HG02642 (cell line): Measurements from ENCODE around the gene CDC27.
"Not testable (repeated sequence)": the region's sequence is repeated elsewhere in the genome, so short reads cannot be mapped to it uniquely, and the experiment has no call there.

Source experiments
- ATAC-seq: cut with Tn5 transposase; IDR thresholded peaks from one replicate; pipeline ENCODE4 v1.9.1; 2021; ENCODE audit warnings: mild to moderate bottlenecking; ENCODE audit not compliant: unreplicated experiment, poor library complexity

The CDC27 gene

GRCh38 chr17:47197821-47198220 lies 8.7 kb upstream of the CDC27 start:
- ATAC-seq = no peak

DNA sequence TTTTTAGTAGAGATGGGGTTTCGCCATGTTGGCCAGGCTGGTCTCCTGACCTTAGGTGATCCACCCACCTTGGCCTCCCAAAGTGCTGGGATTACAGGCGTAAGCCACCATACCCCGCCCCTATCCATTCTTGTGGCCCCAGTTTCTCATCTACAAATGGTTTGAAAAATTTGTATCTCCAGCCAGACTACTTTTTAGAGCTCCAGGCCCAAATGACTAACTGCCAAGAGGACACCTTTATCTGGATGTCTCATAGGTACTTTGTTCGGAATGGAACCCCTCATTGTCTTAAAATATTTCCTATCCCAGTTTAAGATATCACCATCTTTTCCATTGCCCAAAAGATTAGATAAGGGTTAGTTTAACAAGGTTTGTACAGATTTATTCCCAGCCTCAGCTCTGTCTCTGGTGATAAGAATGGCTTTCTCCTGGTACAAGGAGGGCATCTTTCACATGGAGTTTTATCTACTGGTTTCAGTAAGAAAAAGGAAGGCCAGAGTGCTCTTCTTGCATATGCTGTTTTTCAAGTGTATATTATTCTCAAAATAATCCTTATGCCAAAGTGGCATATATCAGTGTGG lies 4.9 kb upstream of the CDC27 start:
- no peak for ATAC-seq

DNA sequence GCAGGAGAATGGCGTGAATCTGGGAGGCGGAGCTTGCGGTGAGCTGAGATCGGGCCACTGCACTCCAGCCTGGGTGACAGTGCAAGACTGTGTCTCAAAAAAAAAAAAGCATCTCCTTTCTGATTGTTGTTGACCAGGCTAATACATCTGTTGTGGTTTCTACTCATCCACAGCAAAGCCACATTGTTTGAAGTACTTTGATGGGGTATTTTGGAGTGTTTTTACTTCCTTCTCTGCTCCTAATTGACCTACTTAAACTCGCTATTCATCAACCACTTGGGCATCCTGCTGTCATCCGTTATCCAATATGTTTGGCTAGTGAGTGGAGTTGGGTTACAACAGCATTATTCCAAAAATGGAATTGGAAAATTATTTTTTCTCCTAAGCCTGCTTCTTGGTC lies 3.5 kb upstream of the CDC27 start:
- no peak for ATAC-seq

GRCh38 chr17:47190770-47191169 lies 1.7 kb upstream of the CDC27 start:
- ATAC-seq = no peak

- ATAC-seq = no peak
These were observed 1.1 kb upstream of the CDC27 start for GRCh38 chr17:47190243-47190642.

GRCh38 chr17:47189732-47190237 lies 690 bp upstream of the CDC27 start:
- no peak for ATAC-seq

- no peak for ATAC-seq
These were observed 722 bp downstream of the CDC27 start for GRCh38 chr17:47188271-47188875.

GRCh38 chr17:47184681-47185080 lies 4.4 kb downstream of the CDC27 start:
- no peak for ATAC-seq

- ATAC-seq = not testable (repeated sequence)
These were observed 8.1 kb downstream of the CDC27 start for GRCh38 chr17:47180988-47181387.

GRCh38 chr17:47180337-47180736 lies 8.8 kb downstream of the CDC27 start:
- ATAC-seq = no peak

DNA sequence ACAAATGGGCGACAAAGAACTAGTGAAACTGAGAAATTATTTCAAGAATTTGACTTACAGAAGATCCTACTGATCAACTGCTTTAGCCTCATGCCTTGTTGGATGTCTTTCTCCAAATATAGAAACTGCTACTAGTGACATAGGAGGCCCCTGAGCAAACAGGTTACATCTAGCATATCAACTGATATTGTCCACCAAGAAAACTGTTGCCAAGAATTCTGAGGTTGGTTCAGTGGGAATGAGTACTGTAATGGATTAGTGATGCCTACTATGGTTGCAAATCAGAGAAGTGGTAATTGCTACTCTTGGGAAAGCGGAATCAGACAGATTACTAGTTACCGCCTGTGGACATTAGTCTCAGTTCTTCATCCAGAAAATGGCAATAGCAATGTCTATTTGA lies 10.0 kb downstream of the CDC27 start:
- ATAC-seq = no peak

- ATAC-seq = no peak
These were observed 11.8 kb downstream of the CDC27 start for GRCh38 chr17:47177261-47177660.

GRCh38 chr17:47176389-47176826 lies 12.7 kb downstream of the CDC27 start:
- no peak for ATAC-seq

DNA sequence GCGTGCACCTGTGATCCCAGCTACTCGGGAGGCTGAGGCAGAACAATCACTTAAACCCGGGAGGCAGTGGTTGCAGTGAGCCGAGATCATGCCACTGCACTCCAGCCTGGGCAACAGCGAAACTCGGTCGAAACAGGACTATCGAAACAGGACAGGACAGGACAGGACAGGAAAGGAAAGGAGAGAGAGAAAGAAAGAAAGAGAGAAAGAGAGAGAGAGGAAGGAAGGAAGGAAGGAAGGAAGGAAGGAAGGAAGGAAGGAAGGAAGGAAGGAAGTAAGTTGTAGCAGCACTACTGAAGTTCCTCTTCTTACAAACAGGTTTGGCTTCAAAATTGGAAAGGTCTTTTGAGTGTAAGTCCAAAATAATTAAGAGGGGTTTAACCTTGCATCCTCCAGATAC lies 14.3 kb downstream of the CDC27 start:
- ATAC-seq = not testable (repeated sequence)

- ATAC-seq = no peak
These were observed 16.2 kb downstream of the CDC27 start for GRCh38 chr17:47172696-47173565.

DNA sequence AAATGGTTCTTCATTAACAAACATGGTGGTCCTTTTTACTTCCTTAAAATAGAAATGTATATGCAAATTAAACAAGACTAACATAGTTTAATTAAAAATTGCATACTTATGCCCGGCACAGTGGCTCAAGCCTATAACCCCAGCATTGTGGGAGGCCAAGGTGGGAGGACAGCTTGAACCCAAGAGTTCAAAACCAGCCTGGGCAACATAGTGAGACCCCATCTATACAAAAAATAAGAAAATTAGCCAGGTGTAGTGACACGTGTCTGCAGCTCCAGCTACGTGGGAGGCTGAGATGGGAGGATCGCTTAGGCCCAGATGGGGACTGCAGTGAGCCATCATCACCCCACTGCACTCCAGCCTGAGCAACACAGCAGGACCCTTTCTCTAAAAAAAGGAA lies 18.4 kb downstream of the CDC27 start:
- no peak for ATAC-seq

GRCh38 chr17:47168896-47169295 lies 20.2 kb downstream of the CDC27 start:
- ATAC-seq = not testable (repeated sequence)

DNA sequence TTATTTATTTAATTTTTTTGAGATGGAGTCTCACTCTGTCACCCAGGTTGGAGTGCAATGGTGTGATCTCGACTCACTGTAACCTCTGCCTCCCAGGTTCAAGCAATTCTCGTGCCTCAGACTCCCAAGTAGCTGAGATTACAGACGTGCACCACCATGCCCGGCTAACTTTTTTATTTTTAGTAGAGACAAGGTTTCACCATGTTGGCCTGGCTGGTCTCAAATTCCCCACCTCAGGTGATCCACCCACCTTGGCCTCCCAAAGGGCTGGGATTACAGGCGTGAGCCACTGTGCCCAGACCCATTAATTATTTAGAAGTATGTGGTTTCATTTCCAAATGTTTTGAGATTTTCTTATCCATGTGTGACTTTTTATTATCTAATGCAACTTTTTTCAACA lies 22.2 kb downstream of the CDC27 start:
- ATAC-seq = not testable (repeated sequence)

DNA sequence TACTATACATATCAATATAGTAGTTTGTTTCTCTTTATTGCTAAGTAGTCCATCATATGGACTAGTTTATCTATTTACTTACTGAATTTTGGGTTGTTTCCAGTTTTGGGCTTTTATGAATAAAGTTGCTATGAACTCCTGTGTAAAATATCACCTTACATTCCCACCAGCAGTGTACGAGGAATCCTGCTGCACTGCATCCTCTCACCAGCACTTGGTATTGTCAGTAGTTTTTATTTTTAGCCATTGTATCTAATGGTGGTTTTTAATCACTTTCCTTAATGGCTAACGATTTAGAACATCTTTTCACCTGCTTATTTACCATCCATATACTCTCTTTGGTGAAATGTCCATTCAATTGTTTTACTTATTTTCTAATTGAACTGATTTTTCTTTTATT lies 24.0 kb downstream of the CDC27 start:
- no peak for ATAC-seq

DNA sequence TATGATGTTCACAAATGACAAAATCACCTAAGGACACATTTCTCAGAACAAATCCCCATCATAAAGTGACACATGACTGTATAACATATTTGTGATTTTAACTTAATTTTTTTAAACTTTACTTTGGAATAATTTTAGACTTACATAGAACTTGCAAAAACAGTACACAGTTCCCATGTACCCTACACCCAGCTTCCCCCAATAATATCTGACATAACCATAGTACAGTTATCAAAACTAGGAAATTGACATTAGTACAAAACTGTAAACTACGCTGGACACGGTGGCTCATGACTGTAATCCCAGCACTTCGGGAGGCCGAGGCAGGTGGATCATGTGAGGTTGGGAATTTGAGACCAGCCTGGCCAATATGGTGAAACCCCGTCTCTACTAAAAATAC lies 24.8 kb downstream of the CDC27 start:
- no peak for ATAC-seq

GRCh38 chr17:47162013-47162622 lies 27.0 kb downstream of the CDC27 start:
- ATAC-seq = no peak
